K562 (cell line): ENCODE data around the gene RPS19BP1. TPM values are rescaled to one million over a fixed set of nuclear protein-coding genes. Genes with fewer than 3 reads are reported as not detected.

Experiments used
- ATAC-seq: fragments of 200-7000 bp; cut with Tn5 transposase; 3 replicates; pipeline ENCODE4 v1.9.1; 2020; ENCODE audit warnings: moderate library complexity
- BruUV-seq: library from RNA; stranded (reverse); fragments of 400-500 nt; replicated peaks from 2 replicates; lab custom pipeline; 2021; lab: Mats Ljungman, UMichigan
- CTCF ChIA-PET: fragments of 300-600 bp; formaldehyde crosslinking; extraction: SDS; loops from one replicate; lab custom pipeline; 2021; ENCODE audit warnings: low intra/inter-chr PET ratio; lab: Yijun Ruan, JAX
- POLR2A ChIA-PET: fragments of 300-600, 350-650 bp; sonication (Branson Sonifier 250); formaldehyde crosslinking; extraction: SDS; loops from one replicate; lab custom pipeline; 2021; ENCODE audit warnings: antibody characterized with exemption, inconsistent platforms; lab: Yijun Ruan, JAX
- DNase-seq, 4 experiments: peaks; one replicate each; pipeline versions ENCODE4 v3.0.0 to v3.0.0-alpha.2; 2011 to 2018; ENCODE audit warnings: low spot score in 3 of 4, mixed read lengths in 3 of 4; ENCODE audit errors: extremely low read depth in 1 of 4
- FAIRE-seq: peaks from 2 replicates; lab custom pipeline; 2011; peaks lifted over from hg19 to GRCh38; lab: Jason Lieb, UNC
- H2AFZ ChIP-seq: 2 replicates; pipeline ENCODE4 v1.6.0; 2011; ENCODE audit warnings: low read depth, low read length, control low read depth, inconsistent platforms
- H3K27ac ChIP-seq: fragments of 200-600 bp; 3 replicates; pipeline ENCODE4 v1.8.0; 2011; ENCODE audit warnings: low read depth, mild to moderate bottlenecking, control low read depth, inconsistent platforms, low read length, moderate library complexity, mixed read lengths; ENCODE audit errors: extremely low read depth
- H3K27me3 ChIP-seq, 2 experiments: fragments of 300-600 bp in 1 of 2; 2 replicates in 1 of 2; 3 replicates in 1 of 2; pipeline versions ENCODE4 v1.6.0 to v1.8.0; 2011; ENCODE audit warnings: inconsistent platforms in 2 of 2, low read length in 2 of 2, mild to moderate bottlenecking in 1 of 2, mixed read lengths in 1 of 2, moderate library complexity in 1 of 2; ENCODE audit not compliant: control insufficient read depth in 2 of 2, insufficient read depth in 2 of 2
- H3K36me3 ChIP-seq: fragments of 300-600 bp; 3 replicates; pipeline ENCODE4 v1.8.0; 2011; ENCODE audit warnings: mild to moderate bottlenecking, low read length, inconsistent platforms; ENCODE audit not compliant: control insufficient read depth, insufficient read depth
- H3K4me1 ChIP-seq, 2 experiments: fragments of 200-600 bp in 1 of 2; replicated peaks in 1 of 2; 2 replicates in 1 of 2; 3 replicates in 1 of 2; pipeline versions ENCODE4 v1.5.1 to v1.8.0; 2011; ENCODE audit warnings: inconsistent platforms in 2 of 2, low read length in 2 of 2, mild to moderate bottlenecking in 1 of 2, mixed read lengths in 1 of 2, moderate library complexity in 1 of 2; ENCODE audit not compliant: control insufficient read depth in 2 of 2, insufficient read depth in 2 of 2
- H3K4me2 ChIP-seq: 2 replicates; pipeline ENCODE4 v1.6.1; 2011; ENCODE audit warnings: low read length, control low read depth, inconsistent platforms, mixed read lengths; ENCODE audit not compliant: insufficient read depth
- H3K4me3 ChIP-seq: fragments of 200-600 bp; sonication (generic), shearing (Covaris generic); 2 replicates; pipeline ENCODE4 v1.5.1; 2016; ENCODE audit warnings: control low read depth, inconsistent platforms
- H3K79me2 ChIP-seq: fragments of 200-600 bp; 3 replicates; pipeline ENCODE4 v1.8.0; 2011; ENCODE audit warnings: low read length, inconsistent platforms; ENCODE audit not compliant: control insufficient read depth, insufficient read depth
- H3K9ac ChIP-seq, 2 experiments: 2 replicates each; pipeline versions ENCODE4 v1.6.0 to v1.6.1; 2011; ENCODE audit warnings: low read depth in 2 of 2, low read length in 2 of 2, control low read depth in 1 of 2, inconsistent platforms in 1 of 2, mild to moderate bottlenecking in 1 of 2, mixed read lengths in 1 of 2; ENCODE audit not compliant: insufficient read depth in 1 of 2
- H3K9me1 ChIP-seq: one replicate; pipeline ENCODE4 v1.6.0; 2011; ENCODE audit warnings: inconsistent platforms, mild to moderate bottlenecking, low read length, moderate library complexity; ENCODE audit not compliant: control insufficient read depth, insufficient read depth
- H3K9me3 ChIP-seq: replicated peaks from 2 replicates; pipeline ENCODE4 v1.5.1; 2011; ENCODE audit warnings: low read depth, low read length, inconsistent platforms; ENCODE audit not compliant: control insufficient read depth, insufficient read depth
- H4K20me1 ChIP-seq: replicated peaks from 2 replicates; pipeline ENCODE4 v1.6.1; 2011; ENCODE audit warnings: low read length, inconsistent platforms, mixed read lengths; ENCODE audit not compliant: control insufficient read depth, insufficient read depth
- ZBTB11 ChIP-seq, 3 experiments: fragments of 200-800 bp in 1 of 3; fragments of 250-450 bp in 1 of 3; fragments of 450-650 bp in 1 of 3; sonication (Bioruptor Pico) in 1 of 3; sonication (Bioruptor generic) in 1 of 3; formaldehyde crosslinking in 1 of 3; IDR thresholded peaks; 2 replicates each; pipeline versions ENCODE4 v1.6.1 to v1.8.0; 2016 to 2022; ENCODE audit warnings: mild to moderate bottlenecking in 2 of 3, missing genetic modification characterization in 2 of 3, missing compliant biosample characterization in 1 of 3, moderate library complexity in 1 of 3
- ZNF311 ChIP-seq: fragments of 250-450 bp; sonication (Bioruptor Pico); IDR thresholded peaks from 2 replicates; pipeline ENCODE4 v1.4.0; 2020; ENCODE audit warnings: mild to moderate bottlenecking, moderate library complexity
- ZNF589 ChIP-seq: fragments of 200-800 bp; sonication (Bioruptor generic); IDR thresholded peaks from 2 replicates; pipeline ENCODE4 v1.6.1; 2016; ENCODE audit warnings: low read depth, missing genetic modification characterization, missing compliant biosample characterization
- WGBS: fragments of 100-300 bp; shearing (Covaris generic); methylation state at CpG from one replicate; pipeline ENCODE4 v1.1.6; 2016; ENCODE audit warnings: low coverage, mixed read lengths; ENCODE audit not compliant: insufficient coverage; ENCODE audit errors: missing lambda C conversion rate; 5-methylcytosine and 5-hydroxymethylcytosine counted together
- in situ Hi-C: fragments of 300-500 bp; cut with MboI; formaldehyde crosslinking; loops from 4 replicates; pipeline ENCODE4 v1.15.0; 2018; ENCODE audit warnings: inconsistent platforms, mixed read lengths
- intact Hi-C: fragments of 100-400 bp; cut with micrococcal nuclease; formaldehyde crosslinking; loops from 2 replicates; pipeline ENCODE4 v1.14.2; 2022
- polyA plus RNA-seq, 8 experiments: library from polyadenylated mRNA; depleted of rRNA in 4 of 8; stranded (reverse) in 5 of 8; unstranded in 3 of 8; fragments of >200 nt; fragmentation: Nextera tagmentation in 2 of 8; fragmentation: Illumina TruSeq in 1 of 8; extraction: Ambion mirVana in 2 of 8; extraction: Trizol in 1 of 8; gene quantifications; 2 replicates each; pipeline versions ENCODE4 v1.2.1 to v1.2.3, GENCODE V29; 2011 to 2014; ENCODE audit warnings: inconsistent platforms in 1 of 8, missing spikeins in 1 of 8
- total RNA-seq, 7 experiments: library from RNA; depleted of rRNA in 6 of 7; stranded (reverse); fragments of >200 nt in 6 of 7; fragmentation: Illumina TruSeq in 2 of 7; extraction: Trizol in 2 of 7; gene quantifications; 2 replicates each; pipeline versions ENCODE4 v1.2.1 to v1.2.3, GENCODE V29; 2011 to 2021; ENCODE audit warnings: low replicate concordance in 1 of 7

Gene RPS19BP1
- total and polyA plus RNA-seq, 9 of the 15 experiments (the other 6 are each of a cell fraction or from before 2014, with no cell fraction given): 3.0 to 223 (median 84.3) TPM

DNA sequence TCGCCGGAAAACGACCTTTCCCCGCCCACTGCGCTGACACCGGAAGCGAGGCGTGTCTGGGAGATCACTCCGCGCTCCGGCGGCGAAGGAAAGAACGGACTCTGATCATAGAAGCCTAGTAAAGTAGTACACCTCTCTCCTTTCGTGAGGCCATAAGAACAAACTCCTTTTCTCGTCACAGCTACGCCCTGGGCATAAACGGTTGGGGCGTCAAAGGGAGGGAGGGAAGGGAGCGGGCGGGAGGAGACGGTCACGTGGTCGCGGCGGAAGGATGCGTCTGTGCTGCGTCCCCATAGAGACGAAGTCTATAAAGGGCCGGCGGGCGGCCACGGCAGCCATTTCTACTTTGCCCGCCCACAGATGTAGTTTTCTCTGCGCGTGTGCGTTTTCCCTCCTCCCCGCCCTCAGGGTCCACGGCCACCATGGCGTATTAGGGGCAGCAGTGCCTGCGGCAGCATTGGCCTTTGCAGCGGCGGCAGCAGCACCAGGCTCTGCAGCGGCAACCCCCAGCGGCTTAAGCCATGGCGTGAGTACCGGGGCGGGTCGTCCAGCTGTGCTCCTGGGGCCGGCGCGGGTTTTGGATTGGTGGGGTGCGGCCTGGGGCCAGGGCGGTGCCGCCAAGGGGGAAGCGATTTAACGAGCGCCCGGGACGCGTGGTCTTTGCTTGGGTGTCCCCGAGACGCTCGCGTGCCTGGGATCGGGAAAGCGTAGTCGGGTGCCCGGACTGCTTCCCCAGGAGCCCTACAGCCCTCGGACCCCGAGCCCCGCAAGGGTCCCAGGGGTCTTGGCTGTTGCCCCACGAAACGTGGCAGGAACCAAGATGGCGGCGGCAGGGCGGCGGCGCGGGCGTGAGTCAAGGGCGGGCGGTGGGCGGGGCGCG lies 12.1 kb downstream of the RPS19BP1 start, which contains the start of gene ATF4 (continued):
- TF ChIP-seq ZBTB11 (CRISPR knock-in tag; IDR thresholded peaks at IDR 0.05) (peak in 1 of 3 experiments; percentile 54; a peak in 2 of 6 replicates), ZNF589 (0 out of 2 replicates have a peak, but pooled peaks have one; percentile 26)

- H3K79me2 ChIP-seq: peaks cover 74% of the 10 kb centered on the region
- in situ Hi-C loops: no loop called here
- peak; percentile 84 for FAIRE-seq
- peak overlapping the region; percentile 99 for H3K4me3 ChIP-seq
- H3K9ac ChIP-seq: peak overlapping the region; percentile 99 to 100
- H3K9me1 ChIP-seq: no peaks in the 10 kb centered on the region
- TSS peak; percentile 88 for BruUV-seq
- WGBS: 2% methylated on average over 26 of the region's 47 CpGs
- ChIA-PET POLR2A (interaction anchor here (0.6 to 6.1 kb wide), 31 partner anchors 9 to 1155 kb away, joined by 3 to 106 read pairs (median 4); partner anchors contain the start of genes MIEF1 and RPL3), CTCF (interaction anchor here (1.0 kb wide), 1 partner anchor 1468 kb away, joined by 3 read pairs; no protein-coding TSS in a partner anchor)
- intact Hi-C loops: loop anchor here (2.0 to 10.0 kb wide), 5 partner anchors 23 to 345 kb away; partner anchors contain the start of gene RPL3
- peak overlapping the region; percentile 100 for H3K27ac ChIP-seq
- H3K4me2 ChIP-seq: peak overlapping the region; percentile 97
- H3K4me1 ChIP-seq: peaks cover 23 to 32% of the 10 kb centered on the region in 2 experiments; a peak in 4 of 5 replicates
- H3K9me3 ChIP-seq: no peaks in the 10 kb centered on the region
- H3K36me3 ChIP-seq: peaks cover 68% of the 10 kb centered on the region
- no peaks in the 10 kb centered on the region for H3K27me3 ChIP-seq
- peak overlapping the region; percentile 84 for H2AFZ ChIP-seq
- H4K20me1 ChIP-seq: peaks cover 28% of the 10 kb centered on the region
- peak; percentile 88 to 97 (median 92) for DNase-seq
- ATAC-seq: peak; percentile 87
- peak; percentile 14; the same call in 1 of the 2 replicates for TF ChIP-seq ZNF311 (CRISPR knock-in tag)
Observed at GRCh38 chr22:39519681-39520225, 12.8 kb downstream of the RPS19BP1 start.
